Thoracic aorta (tissue), 2 donors: Measurements from ENCODE around the gene PIWIL4. TPM values are rescaled to one million over a fixed set of nuclear protein-coding genes. Genes with fewer than 3 reads are reported as not detected.
A peak's percentile ranks its signal among the peaks of the same experiment; 100 is the strongest.

Experiments used
- ATAC-seq: fragments of 150-250 bp; one replicate; pipeline ENCODE4 v1.8.0; 2017; ENCODE audit warnings: low read depth; ENCODE audit not compliant: insufficient number of reproducible peaks, low FRiP score
- DNase-seq: peaks from one replicate; pipeline ENCODE4 v3.0.0-alpha.2; 2020; ENCODE audit warnings: low spot score
- H3K27ac ChIP-seq, 2 donors: fragments of 200-600 bp; sonication (generic); 1 replicate in 1 of 2; 2 replicates in 1 of 2; pipeline ENCODE4 v1.5.1; 2016; ENCODE audit warnings: mild to moderate bottlenecking in 2 of 2, moderate library complexity in 2 of 2
- H3K27me3 ChIP-seq: fragments of 200-600 bp; sonication (generic); replicated peaks from 2 replicates; pipeline ENCODE4 v1.6.0; 2016; ENCODE audit warnings: mild to moderate bottlenecking; ENCODE audit not compliant: insufficient read depth
- H3K36me3 ChIP-seq: fragments of 200-600 bp; sonication (generic); one replicate; pipeline ENCODE4 v1.5.1; 2016
- H3K4me1 ChIP-seq, 2 donors: fragments of 200-600 bp; sonication (generic); 1 replicate in 1 of 2; 2 replicates in 1 of 2; pipeline versions ENCODE4 v1.5.1 to v1.6.0; 2016; ENCODE audit warnings: low read depth in 2 of 2, mild to moderate bottlenecking in 1 of 2; ENCODE audit not compliant: control insufficient read depth in 1 of 2
- H3K4me3 ChIP-seq: fragments of 200-600 bp; sonication (generic); 2 replicates; pipeline ENCODE4 v1.5.1; 2016; ENCODE audit warnings: mild to moderate bottlenecking
- H3K9me3 ChIP-seq: fragments of 200-600 bp; sonication (generic); 2 replicates; pipeline ENCODE4 v1.5.1; 2016
- total RNA-seq, 2 donors: library from RNA; depleted of rRNA; stranded (reverse); fragments of >200 nt; gene quantifications; one replicate each; pipeline versions ENCODE4 v1.1.0 to v1.2.3, GENCODE V29; 2016
- TF ChIP-seq, protein P1 (sequence below): fragments of 200-600 bp; sonication (generic); IDR thresholded peaks from one replicate; pipeline ENCODE4 v1.5.1; 2019; ENCODE audit warnings: antibody characterized with exemption

PIWIL4 gene
- total RNA-seq, 2 donors from 2014 or later: 11.5 to 13.5 TPM

DNA sequence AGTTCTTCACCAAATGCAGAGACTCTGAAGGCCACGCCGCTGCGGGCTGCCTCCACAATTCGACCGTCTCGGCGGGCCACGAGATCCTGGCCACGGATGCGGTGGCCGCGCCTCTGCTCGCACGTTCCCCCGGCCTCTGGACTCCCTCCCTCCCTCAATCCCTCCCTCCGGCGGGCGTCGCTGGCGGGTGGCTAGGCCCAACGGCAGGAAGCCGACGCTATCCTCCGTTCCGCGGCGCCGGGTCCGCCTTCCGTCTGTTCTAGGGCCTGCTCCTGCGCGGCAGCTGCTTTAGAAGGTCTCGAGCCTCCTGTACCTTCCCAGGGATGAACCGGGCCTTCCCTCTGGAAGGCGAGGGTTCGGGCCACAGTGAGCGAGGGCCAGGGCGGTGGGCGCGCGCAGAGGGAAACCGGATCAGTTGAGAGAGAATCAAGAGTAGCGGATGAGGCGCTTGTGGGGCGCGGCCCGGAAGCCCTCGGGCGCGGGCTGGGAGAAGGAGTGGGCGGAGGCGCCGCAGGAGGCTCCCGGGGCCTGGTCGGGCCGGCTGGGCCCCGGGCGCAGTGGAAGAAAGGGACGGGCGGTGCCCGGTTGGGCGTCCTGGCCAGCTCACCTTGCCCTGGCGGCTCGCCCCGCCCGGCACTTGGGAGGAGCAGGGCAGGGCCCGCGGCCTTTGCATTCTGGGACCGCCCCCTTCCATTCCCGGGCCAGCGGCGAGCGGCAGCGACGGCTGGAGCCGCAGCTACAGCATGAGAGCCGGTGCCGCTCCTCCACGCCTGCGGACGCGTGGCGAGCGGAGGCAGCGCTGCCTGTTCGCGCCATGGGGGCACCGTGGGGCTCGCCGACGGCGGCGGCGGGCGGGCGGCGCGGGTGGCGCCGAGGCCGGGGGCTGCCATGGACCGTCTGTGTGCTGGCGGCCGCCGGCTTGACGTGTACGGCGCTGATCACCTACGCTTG lies 23.2 kb upstream of the PIWIL4 start, which contains the start of gene FUT4:
Gene FUT4, plus strand, starts transcription at position 227 of the 951 bp plus-strand sequence. Its CDS starts 213 bp downstream, at position 440.
- peaks cover 32 to 58% of the 10 kb centered on the region in 2 donors for H3K4me1 ChIP-seq
- peak; percentile 82 for ATAC-seq
- TF ChIP-seq, protein P1, sequence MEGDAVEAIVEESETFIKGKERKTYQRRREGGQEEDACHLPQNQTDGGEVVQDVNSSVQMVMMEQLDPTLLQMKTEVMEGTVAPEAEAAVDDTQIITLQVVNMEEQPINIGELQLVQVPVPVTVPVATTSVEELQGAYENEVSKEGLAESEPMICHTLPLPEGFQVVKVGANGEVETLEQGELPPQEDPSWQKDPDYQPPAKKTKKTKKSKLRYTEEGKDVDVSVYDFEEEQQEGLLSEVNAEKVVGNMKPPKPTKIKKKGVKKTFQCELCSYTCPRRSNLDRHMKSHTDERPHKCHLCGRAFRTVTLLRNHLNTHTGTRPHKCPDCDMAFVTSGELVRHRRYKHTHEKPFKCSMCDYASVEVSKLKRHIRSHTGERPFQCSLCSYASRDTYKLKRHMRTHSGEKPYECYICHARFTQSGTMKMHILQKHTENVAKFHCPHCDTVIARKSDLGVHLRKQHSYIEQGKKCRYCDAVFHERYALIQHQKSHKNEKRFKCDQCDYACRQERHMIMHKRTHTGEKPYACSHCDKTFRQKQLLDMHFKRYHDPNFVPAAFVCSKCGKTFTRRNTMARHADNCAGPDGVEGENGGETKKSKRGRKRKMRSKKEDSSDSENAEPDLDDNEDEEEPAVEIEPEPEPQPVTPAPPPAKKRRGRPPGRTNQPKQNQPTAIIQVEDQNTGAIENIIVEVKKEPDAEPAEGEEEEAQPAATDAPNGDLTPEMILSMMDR: no peak

DNA sequence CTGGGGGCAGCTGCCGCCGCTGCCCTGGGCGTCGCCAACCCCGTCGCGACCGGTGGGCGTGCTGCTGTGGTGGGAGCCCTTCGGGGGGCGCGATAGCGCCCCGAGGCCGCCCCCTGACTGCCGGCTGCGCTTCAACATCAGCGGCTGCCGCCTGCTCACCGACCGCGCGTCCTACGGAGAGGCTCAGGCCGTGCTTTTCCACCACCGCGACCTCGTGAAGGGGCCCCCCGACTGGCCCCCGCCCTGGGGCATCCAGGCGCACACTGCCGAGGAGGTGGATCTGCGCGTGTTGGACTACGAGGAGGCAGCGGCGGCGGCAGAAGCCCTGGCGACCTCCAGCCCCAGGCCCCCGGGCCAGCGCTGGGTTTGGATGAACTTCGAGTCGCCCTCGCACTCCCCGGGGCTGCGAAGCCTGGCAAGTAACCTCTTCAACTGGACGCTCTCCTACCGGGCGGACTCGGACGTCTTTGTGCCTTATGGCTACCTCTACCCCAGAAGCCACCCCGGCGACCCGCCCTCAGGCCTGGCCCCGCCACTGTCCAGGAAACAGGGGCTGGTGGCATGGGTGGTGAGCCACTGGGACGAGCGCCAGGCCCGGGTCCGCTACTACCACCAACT lies 22.4 kb upstream of the PIWIL4 start:
- Histone ChIP-seq H3K27me3 (no peaks in the 10 kb centered on the region), H3K4me1 (peaks cover 36 to 57% of the 10 kb centered on the region in 2 donors), H3K36me3 (no peaks in the 10 kb centered on the region), H3K27ac (peak overlapping the region; percentile 100), H3K9me3 (no peaks in the 10 kb centered on the region), H3K4me3 (peak overlapping the region; percentile 92)
- TF ChIP-seq, protein P1: no peak
- ATAC-seq (peak; percentile 1), DNase-seq (no peak)

More for the DNA sequence above, 23.2 kb upstream of the PIWIL4 start, which contains the start of gene FUT4:
- no peaks in the 10 kb centered on the region for H3K27me3 ChIP-seq
- peak within 1 kb of the TSS; percentile 100 for H3K27ac ChIP-seq
- DNase-seq: peak; percentile 29
- peak within 1 kb of the TSS; percentile 92 for H3K4me3 ChIP-seq
- no peaks in the 10 kb centered on the region for H3K9me3 ChIP-seq
- no peaks in the 10 kb centered on the region for H3K36me3 ChIP-seq

DNA sequence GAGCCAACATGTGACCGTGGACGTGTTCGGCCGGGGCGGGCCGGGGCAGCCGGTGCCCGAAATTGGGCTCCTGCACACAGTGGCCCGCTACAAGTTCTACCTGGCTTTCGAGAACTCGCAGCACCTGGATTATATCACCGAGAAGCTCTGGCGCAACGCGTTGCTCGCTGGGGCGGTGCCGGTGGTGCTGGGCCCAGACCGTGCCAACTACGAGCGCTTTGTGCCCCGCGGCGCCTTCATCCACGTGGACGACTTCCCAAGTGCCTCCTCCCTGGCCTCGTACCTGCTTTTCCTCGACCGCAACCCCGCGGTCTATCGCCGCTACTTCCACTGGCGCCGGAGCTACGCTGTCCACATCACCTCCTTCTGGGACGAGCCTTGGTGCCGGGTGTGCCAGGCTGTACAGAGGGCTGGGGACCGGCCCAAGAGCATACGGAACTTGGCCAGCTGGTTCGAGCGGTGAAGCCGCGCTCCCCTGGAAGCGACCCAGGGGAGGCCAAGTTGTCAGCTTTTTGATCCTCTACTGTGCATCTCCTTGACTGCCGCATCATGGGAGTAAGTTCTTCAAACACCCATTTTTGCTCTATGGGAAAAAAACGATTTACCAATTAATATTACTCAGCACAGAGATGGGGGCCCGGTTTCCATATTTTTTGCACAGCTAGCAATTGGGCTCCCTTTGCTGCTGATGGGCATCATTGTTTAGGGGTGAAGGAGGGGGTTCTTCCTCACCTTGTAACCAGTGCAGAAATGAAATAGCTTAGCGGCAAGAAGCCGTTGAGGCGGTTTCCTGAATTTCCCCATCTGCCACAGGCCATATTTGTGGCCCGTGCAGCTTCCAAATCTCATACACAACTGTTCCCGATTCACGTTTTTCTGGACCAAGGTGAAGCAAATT lies 21.7 kb upstream of the PIWIL4 start:
- no peaks in the 10 kb centered on the region for H3K9me3 ChIP-seq
- peaks cover 42 to 60% of the 10 kb centered on the region in 2 donors for H3K4me1 ChIP-seq
- no peaks in the 10 kb centered on the region for H3K27me3 ChIP-seq
- DNase-seq (no peak), ATAC-seq (no peak)
- H3K4me3 ChIP-seq: peak overlapping the region; percentile 92
- H3K27ac ChIP-seq: peak overlapping the region; percentile 100
- TF ChIP-seq, protein P1: no peak
- H3K36me3 ChIP-seq: no peaks in the 10 kb centered on the region

DNA sequence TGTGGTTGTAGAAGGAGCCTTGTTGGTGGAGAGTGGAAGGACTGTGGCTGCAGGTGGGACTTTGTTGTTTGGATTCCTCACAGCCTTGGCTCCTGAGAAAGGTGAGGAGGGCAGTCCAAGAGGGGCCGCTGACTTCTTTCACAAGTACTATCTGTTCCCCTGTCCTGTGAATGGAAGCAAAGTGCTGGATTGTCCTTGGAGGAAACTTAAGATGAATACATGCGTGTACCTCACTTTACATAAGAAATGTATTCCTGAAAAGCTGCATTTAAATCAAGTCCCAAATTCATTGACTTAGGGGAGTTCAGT lies 21.1 kb upstream of the PIWIL4 start:
- H3K27me3 ChIP-seq: no peaks in the 10 kb centered on the region
- no peaks in the 10 kb centered on the region for H3K9me3 ChIP-seq
- ATAC-seq: no peak
- DNase-seq: no peak
- no peaks in the 10 kb centered on the region for H3K36me3 ChIP-seq
- peak overlapping the region; percentile 92 for H3K4me3 ChIP-seq
- H3K27ac ChIP-seq: no peak overlapping the region
- H3K4me1 ChIP-seq: peaks cover 42 to 61% of the 10 kb centered on the region in 2 donors
- TF ChIP-seq, protein P1: no peak
